Endothelial cell of umbilical vein (primary cell): ENCODE measurements around the gene EVC. TPM values are rescaled to one million over a fixed set of nuclear protein-coding genes. Genes with fewer than 3 reads are reported as not detected.

Experiments
- BruUV-seq: library from RNA; stranded (reverse); fragments of 400-500 nt; replicated peaks from 2 replicates; lab custom pipeline; 2021; lab: Mats Ljungman, UMichigan
- CTCF ChIA-PET: fragments of 300-600, 350-600 bp; sonication (Branson Sonifier 250); formaldehyde crosslinking; loops from one replicate; lab custom pipeline; 2021; ENCODE audit warnings: antibody characterized with exemption, inconsistent platforms; lab: Charles Lee
- POLR2A ChIA-PET: fragments of 300-600, 350-600 bp; sonication (Branson Sonifier 250); formaldehyde crosslinking; loops from one replicate; lab custom pipeline; 2021; ENCODE audit warnings: antibody characterized with exemption, inconsistent platforms; lab: Charles Lee
- DNase-seq: peaks from one replicate; pipeline ENCODE4 v3.0.0-alpha.2; 2011; ENCODE audit warnings: low read depth, low spot score
- FAIRE-seq: peaks from 2 replicates; lab custom pipeline; 2011; peaks lifted over from hg19 to GRCh38; lab: Jason Lieb, UNC
- H2AFZ ChIP-seq: 2 replicates; pipeline ENCODE4 v1.6.0; 2012; ENCODE audit warnings: low read depth, low read length, control low read depth, inconsistent platforms
- H3K27ac ChIP-seq: 2 replicates; pipeline ENCODE4 v1.5.1; 2011; ENCODE audit warnings: low read depth, mild to moderate bottlenecking, control low read depth, low read length, moderate library complexity; ENCODE audit not compliant: insufficient read depth
- H3K27me3 ChIP-seq, 2 experiments: 2 replicates each; pipeline versions ENCODE4 v1.6.0 to v1.6.1; 2011; ENCODE audit warnings: low read length in 2 of 2, mixed read lengths in 1 of 2; ENCODE audit not compliant: control insufficient read depth in 2 of 2, insufficient read depth in 2 of 2
- H3K36me3 ChIP-seq, 2 experiments: 2 replicates in 1 of 2; 3 replicates in 1 of 2; pipeline ENCODE4 v1.5.1; 2011; ENCODE audit warnings: low read length in 2 of 2, mild to moderate bottlenecking in 1 of 2, moderate library complexity in 1 of 2; ENCODE audit not compliant: control insufficient read depth in 2 of 2, insufficient read depth in 2 of 2; ENCODE audit errors: extremely low read depth in 1 of 2
- H3K4me1 ChIP-seq: 3 replicates; pipeline ENCODE4 v1.5.1; 2011; ENCODE audit warnings: mild to moderate bottlenecking, low read length; ENCODE audit not compliant: control insufficient read depth, insufficient read depth; ENCODE audit errors: extremely low read depth
- H3K4me2 ChIP-seq: 2 replicates; pipeline ENCODE4 v1.6.1; 2011; ENCODE audit warnings: low read length, control low read depth, mixed read lengths; ENCODE audit not compliant: insufficient read depth
- H3K4me3 ChIP-seq, 3 experiments: fragments of 200-600 bp in 1 of 3; sonication (generic), shearing (Covaris generic) in 1 of 3; replicated peaks in 1 of 3; 2 replicates each; pipeline ENCODE4 v1.5.1; 2011 to 2016; ENCODE audit warnings: control low read depth in 3 of 3, low read length in 3 of 3, mild to moderate bottlenecking in 2 of 3, inconsistent platforms in 1 of 3, low read depth in 1 of 3, moderate library complexity in 1 of 3; ENCODE audit not compliant: insufficient read depth in 1 of 3
- H3K79me2 ChIP-seq: 2 replicates; pipeline ENCODE4 v1.6.0; 2012; ENCODE audit warnings: low read length, inconsistent platforms; ENCODE audit not compliant: control insufficient read depth, insufficient read depth
- H3K9ac ChIP-seq: replicated peaks from 2 replicates; pipeline ENCODE3; 2011; ENCODE audit warnings: low read length, control low read depth; ENCODE audit not compliant: insufficient read depth; ENCODE audit errors: extremely low read depth
- H3K9me1 ChIP-seq: replicated peaks from 3 replicates; pipeline ENCODE4 v1.6.0; 2011; ENCODE audit warnings: mild to moderate bottlenecking, low read length; ENCODE audit not compliant: control insufficient read depth, insufficient read depth; ENCODE audit errors: extremely low read depth
- H3K9me3 ChIP-seq: replicated peaks from 2 replicates; pipeline ENCODE4 v1.5.1; 2012; ENCODE audit warnings: low read length, inconsistent platforms; ENCODE audit not compliant: control insufficient read depth, insufficient read depth
- H4K20me1 ChIP-seq: replicated peaks from 2 replicates; pipeline ENCODE3; 2011; ENCODE audit warnings: mild to moderate bottlenecking, low read length; ENCODE audit not compliant: control insufficient read depth, insufficient read depth; ENCODE audit errors: extremely low read depth
- CTCF ChIP-seq, 2 donors: IDR thresholded peaks; 1 replicate in 1 of 2; 2 replicates in 1 of 2; pipeline ENCODE4 v1.5.1; 2011; ENCODE audit warnings: low read length in 2 of 2, mild to moderate bottlenecking in 2 of 2, moderate library complexity in 2 of 2, control low read depth in 1 of 2, inconsistent platforms in 1 of 2, low read depth in 1 of 2; ENCODE audit not compliant: insufficient read depth in 1 of 2; ENCODE audit errors: extremely low read depth in 1 of 2
- EZH2 ChIP-seq: IDR thresholded peaks from 2 replicates; pipeline ENCODE4 v1.6.1; 2012; ENCODE audit warnings: borderline replicate concordance, low read depth, mild to moderate bottlenecking, moderate library complexity, low read length, inconsistent platforms; ENCODE audit not compliant: severe bottlenecking
- FOS ChIP-seq: IDR thresholded peaks from 2 replicates; pipeline ENCODE4 v1.6.1; 2011; ENCODE audit warnings: mild to moderate bottlenecking, low read length, moderate library complexity, borderline replicate concordance; ENCODE audit not compliant: insufficient read depth
- GATA2 ChIP-seq: IDR thresholded peaks from 2 replicates; pipeline ENCODE4 v1.7.0; 2011; ENCODE audit warnings: low read depth, mild to moderate bottlenecking, moderate library complexity, mixed read lengths, low read length; ENCODE audit not compliant: insufficient read length, insufficient read depth
- JUN ChIP-seq: IDR thresholded peaks from 2 replicates; pipeline ENCODE4 v1.6.1; 2011; ENCODE audit warnings: borderline replicate concordance, low read depth; ENCODE audit not compliant: insufficient read length, insufficient read depth
- MAX ChIP-seq: IDR thresholded peaks from 2 replicates; pipeline ENCODE4 v1.6.1; 2011; ENCODE audit not compliant: insufficient read depth, insufficient read length
- MYC ChIP-seq: IDR thresholded peaks from one replicate; pipeline ENCODE4 v1.6.1; 2011; ENCODE audit warnings: mild to moderate bottlenecking, low read depth, low read length
- POLR2A ChIP-seq: IDR thresholded peaks from 2 replicates; pipeline ENCODE4 v1.6.1; 2012; ENCODE audit warnings: low read depth, mild to moderate bottlenecking, control low read depth, low read length
- POLR2AphosphoS5 ChIP-seq: IDR thresholded peaks from 2 replicates; pipeline ENCODE4 v1.6.1; 2012; ENCODE audit warnings: low read depth, mild to moderate bottlenecking, control low read depth, low read length, moderate library complexity; ENCODE audit not compliant: insufficient read depth
- dilution Hi-C: fragments of 300-500 bp; cut with MboI; formaldehyde crosslinking; loops from one replicate; pipeline ENCODE4 v1.15.0; 2019; ENCODE audit warnings: low sequenced_read_pairs; ENCODE audit not compliant: extremely low pct_ligation_motif_present
- intact Hi-C: fragments of 100-400 bp; cut with micrococcal nuclease; formaldehyde crosslinking; loops from one replicate; pipeline ENCODE4 v1.10.0; 2022
- polyA plus RNA-seq, 4 experiments: library from polyadenylated mRNA; depleted of rRNA in 3 of 4; stranded (reverse) in 3 of 4; unstranded in 1 of 4; fragments of >200 nt; gene quantifications; 2 replicates each; pipeline versions ENCODE4 v1.2.1 to v1.2.3, GENCODE V29; 2011 to 2012; ENCODE audit warnings: missing spikeins in 1 of 4
- total RNA-seq: library from RNA; stranded (reverse); gene quantifications from 2 replicates; pipeline ENCODE4 v1.2.3, GENCODE V29; 2021

The EVC gene
- total and polyA plus RNA-seq, 2 donors (not counting 3 experiments of a cell fraction or from before 2014, with no cell fraction given) = 6.3 to 31.6 TPM

GRCh38 chr4:5746250-5746649 is 35.2 kb downstream of the EVC start:
- intact Hi-C loops = no loop called here
- no TSS peak for BruUV-seq
- Histone ChIP-seq H3K4me3 (no peak overlapping the region), H2AFZ (no peak overlapping the region), H3K9me1 (no peaks in the 10 kb centered on the region), H3K27me3 (no peaks in the 10 kb centered on the region), H3K4me2 (no peak overlapping the region), H3K4me1 (peaks cover 41% of the 10 kb centered on the region), H3K9me3 (no peaks in the 10 kb centered on the region), H4K20me1 (no peaks in the 10 kb centered on the region), H3K27ac (no peak overlapping the region), H3K36me3 (peaks cover 3 to 7% of the 10 kb centered on the region in 2 experiments), H3K9ac (no peak overlapping the region), H3K79me2 (no peaks in the 10 kb centered on the region)
- DNase-seq (no peak), FAIRE-seq (no peak)
- no peak for TF ChIP-seq GATA2
- dilution Hi-C loops = no loop called here
- ChIA-PET CTCF (no interaction called here), POLR2A (no interaction called here)

- dilution Hi-C loops = no loop called here
- peak; percentile 61 for FAIRE-seq
- no peak overlapping the region for H3K4me3 ChIP-seq
These were observed 36.1 kb downstream of the EVC start for GRCh38 chr4:5746829-5747737.

More at GRCh38 chr4:5746829-5747737, 36.1 kb downstream of the EVC start:
- DNase-seq = peak; percentile 70
- no peaks in the 10 kb centered on the region for H3K79me2 ChIP-seq
- peak overlapping the region; percentile 89 for H3K27ac ChIP-seq
- H2AFZ ChIP-seq = no peak overlapping the region
- no TSS peak for BruUV-seq
- H3K9me3 ChIP-seq = no peaks in the 10 kb centered on the region
- H3K4me2 ChIP-seq = peak overlapping the region; percentile 54
- H3K9ac ChIP-seq = peak overlapping the region; percentile 49
- CTCF ChIA-PET = interaction anchor here (1.0 to 1.8 kb wide), 5 partner anchors 9 to 44 kb away, joined by 3 to 8 read pairs (median 6); no protein-coding TSS in a partner anchor
- no peaks in the 10 kb centered on the region for H3K9me1 ChIP-seq
- POLR2A ChIA-PET = no interaction called here
- peaks cover 3 to 7% of the 10 kb centered on the region in 2 experiments for H3K36me3 ChIP-seq
- no peaks in the 10 kb centered on the region for H4K20me1 ChIP-seq
- H3K4me1 ChIP-seq = peaks cover 49% of the 10 kb centered on the region
- intact Hi-C loops = no loop called here
- no peaks in the 10 kb centered on the region for H3K27me3 ChIP-seq
- TF ChIP-seq CTCF (IDR thresholded peaks at IDR 0.05; ENCODE audit: extremely low read depth in 1 of 2, insufficient read depth in 1 of 2, low read depth in 1 of 2, low read length in 2 of 2) (no peak), POLR2A (no peak), POLR2AphosphoS5 (no peak), JUN (no peak), MYC (no peak), FOS (no peak), GATA2 (no peak), MAX (no peak), EZH2 (no peak)
